Uterus (tissue), 2 donors: Measurements from ENCODE around the gene UNC119B.

ENCODE experiments used
- POLR2A ChIP-seq, 2 donors: fragments of 450-650 bp; IDR thresholded peaks; one replicate each; pipeline ENCODE4 v1.6.1; 2016; ENCODE audit warnings: antibody characterized with exemption in 2 of 2, mild to moderate bottlenecking in 1 of 2, moderate library complexity in 1 of 2
- TF ChIP-seq, protein P1 (sequence below), 4 experiments: fragments of 200-600 bp in 2 of 4; fragments of 450-650 bp in 2 of 4; sonication (generic) in 2 of 4; IDR thresholded peaks; one replicate each; pipeline ENCODE4 v1.5.1; 2016 to 2019; ENCODE audit warnings: antibody characterized with exemption in 4 of 4, mild to moderate bottlenecking in 2 of 4, moderate library complexity in 1 of 4

DNA sequence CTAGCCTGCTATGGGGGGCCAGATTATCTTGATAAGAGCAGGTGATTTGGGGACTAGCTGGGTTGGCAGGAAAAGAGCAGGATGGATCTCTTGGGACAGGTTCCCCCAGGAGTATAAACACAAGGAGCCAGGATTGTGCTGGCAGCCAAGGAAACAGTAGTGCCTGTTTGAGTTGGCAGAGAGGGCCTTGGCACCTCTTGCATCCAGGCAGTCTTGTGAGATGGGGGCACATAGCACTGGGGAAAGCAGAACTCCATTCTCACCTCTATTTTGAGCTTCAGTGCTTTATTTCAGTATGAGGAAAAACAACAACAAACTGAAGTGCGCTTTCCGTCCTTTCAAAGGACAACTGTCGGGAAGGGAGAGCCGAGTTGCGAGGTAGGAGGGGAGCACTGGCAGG is 9.4 kb upstream of the UNC119B start:
- no peak for TF ChIP-seq POLR2A (IDR thresholded peaks at IDR 0.05)
- TF ChIP-seq, protein P1, sequence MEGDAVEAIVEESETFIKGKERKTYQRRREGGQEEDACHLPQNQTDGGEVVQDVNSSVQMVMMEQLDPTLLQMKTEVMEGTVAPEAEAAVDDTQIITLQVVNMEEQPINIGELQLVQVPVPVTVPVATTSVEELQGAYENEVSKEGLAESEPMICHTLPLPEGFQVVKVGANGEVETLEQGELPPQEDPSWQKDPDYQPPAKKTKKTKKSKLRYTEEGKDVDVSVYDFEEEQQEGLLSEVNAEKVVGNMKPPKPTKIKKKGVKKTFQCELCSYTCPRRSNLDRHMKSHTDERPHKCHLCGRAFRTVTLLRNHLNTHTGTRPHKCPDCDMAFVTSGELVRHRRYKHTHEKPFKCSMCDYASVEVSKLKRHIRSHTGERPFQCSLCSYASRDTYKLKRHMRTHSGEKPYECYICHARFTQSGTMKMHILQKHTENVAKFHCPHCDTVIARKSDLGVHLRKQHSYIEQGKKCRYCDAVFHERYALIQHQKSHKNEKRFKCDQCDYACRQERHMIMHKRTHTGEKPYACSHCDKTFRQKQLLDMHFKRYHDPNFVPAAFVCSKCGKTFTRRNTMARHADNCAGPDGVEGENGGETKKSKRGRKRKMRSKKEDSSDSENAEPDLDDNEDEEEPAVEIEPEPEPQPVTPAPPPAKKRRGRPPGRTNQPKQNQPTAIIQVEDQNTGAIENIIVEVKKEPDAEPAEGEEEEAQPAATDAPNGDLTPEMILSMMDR (IDR thresholded peaks at IDR 0.05), result no peak
